Pancreas (tissue), 10 donors: Measurements from ENCODE around the gene ASB1. TPM values are rescaled to one million over a fixed set of nuclear protein-coding genes. Genes with fewer than 3 reads are reported as not detected.

Source experiments
- ATAC-seq, 4 donors: fragments of 200-7000 bp; cut with Tn5 transposase; one replicate each; pipeline versions ENCODE4 v1.8.0 to v1.9.1; 2020; ENCODE audit warnings: mild to moderate bottlenecking in 4 of 4, moderate library complexity in 4 of 4
- DNase-seq, 6 donors: peaks; one replicate each; pipeline ENCODE4 v3.0.0-alpha.2; 2020
- FAIRE-seq: peaks from 2 replicates; lab custom pipeline; 2012; peaks lifted over from hg19 to GRCh38; lab: Jason Lieb, UNC
- H3K27ac ChIP-seq, 4 donors: fragments of 200-600 bp; sonication (generic); 1 replicate in 3 of 4; 2 replicates in 1 of 4; pipeline versions ENCODE4 v1.5.0 to v1.8.0; 2020
- H3K27me3 ChIP-seq, 4 donors: fragments of 200-600 bp; one replicate each; pipeline ENCODE4 v1.8.0; 2021
- H3K36me3 ChIP-seq, 3 donors: fragments of 200-600 bp; sonication (generic) in 1 of 3; one replicate each; pipeline versions ENCODE4 v1.5.0 to v1.8.0; 2020 to 2021
- H3K4me1 ChIP-seq, 3 donors: fragments of 200-600 bp; one replicate each; pipeline ENCODE4 v1.8.0; 2021
- H3K4me3 ChIP-seq, 4 donors: fragments of 200-600 bp; sonication (generic) in 2 of 4; one replicate each; pipeline versions ENCODE4 v1.5.0 to v1.8.0; 2020 to 2021
- H3K9me3 ChIP-seq, 4 donors: fragments of 200-600 bp; one replicate each; pipeline ENCODE4 v1.8.0; 2021
- WGBS, 2 donors: extraction: QIAGEN DNeasy Blood & Tissue Kit; methylation state at CpG; one replicate each; pipeline ENCODE4 v1.1.7; 2013; 5-methylcytosine and 5-hydroxymethylcytosine counted together
- intact Hi-C, 3 donors: fragments of 100-400 bp; cut with DNase I; formaldehyde crosslinking; loops; one replicate each; pipeline versions ENCODE4 v1.11.1 to v1.14.2; 2022
- polyA plus RNA-seq, 2 donors: library from polyadenylated mRNA; stranded (reverse); fragments of 200-250 nt; gene quantifications; one replicate each; pipeline ENCODE4 v1.2.3, GENCODE V29; 2013
- total RNA-seq, 6 donors: library from RNA; stranded (reverse); fragmentation: NEBNext Ultra II Directional in 4 of 6; extraction: Animal tissue kit (Norgen Biotek cat#: 25700) in 4 of 6; gene quantifications; one replicate each; pipeline versions ENCODE4 v1.2.1 to v1.2.4, GENCODE V29; 2021 to 2023
- TF ChIP-seq, protein P1 (sequence below), 4 donors: fragments of 200-600 bp; sonication (generic) in 3 of 4; IDR thresholded peaks; one replicate each; pipeline versions ENCODE4 v1.5.0 to v1.8.0; 2021; ENCODE audit warnings: antibody characterized with exemption in 4 of 4
- donor health status: healthy with polysubstance abuse.
- donor health status: DM: no; HTN: no; CAD: no; lungs with moderate emphysema.
- donor health status: DM: no; HTN: no; CAD: no.
- donor health status: control.
- donor health status: control.
- donor health status: Bipolar disorder and iron deficiency.
- donor health status: DM: yes; HTN: yes; CAD: no.
- donor health status: DM: no; HTN: no; CAD: no.
- donor health status: DM: no; HTN: no; CAD: no.
- donor health status: DM: yes; HTN: yes; CAD: no.

Gene ASB1
- total and polyA plus RNA-seq, 8 donors: 11.3 to 25.1 (median 13.8) TPM

DNA sequence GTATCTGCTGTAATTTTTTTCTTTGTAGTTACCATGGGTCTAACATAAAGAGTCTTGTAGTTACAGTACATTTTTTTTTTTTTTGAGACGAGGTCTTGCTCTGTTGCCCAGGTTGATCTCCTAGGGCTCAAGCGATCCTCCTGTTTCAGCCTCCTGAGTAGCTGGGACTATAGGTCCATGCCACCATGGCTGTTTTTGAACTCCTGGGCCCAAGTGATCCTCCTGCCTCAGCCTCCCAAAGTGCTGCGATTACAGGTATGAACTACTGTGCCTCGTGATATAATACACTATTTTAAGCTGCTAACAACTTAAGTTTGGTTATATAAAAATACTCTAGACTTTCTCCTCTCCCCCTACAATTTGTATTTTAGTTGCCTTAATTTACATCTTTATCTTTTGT, 46.3 kb downstream of the ASB1 start:
- H3K27me3 ChIP-seq: no peaks in the 10 kb centered on the region
- FAIRE-seq: no peak
- H3K27ac ChIP-seq: no peak overlapping the region
- 93 to 95% methylated on average over 4 of the region's 4 CpGs for WGBS, 2 donors
- intact Hi-C loops: no loop called here
- no peak overlapping the region for H3K4me3 ChIP-seq
- H3K9me3 ChIP-seq: no peaks in the 10 kb centered on the region
- ATAC-seq: no peak
- TF ChIP-seq, protein P1, sequence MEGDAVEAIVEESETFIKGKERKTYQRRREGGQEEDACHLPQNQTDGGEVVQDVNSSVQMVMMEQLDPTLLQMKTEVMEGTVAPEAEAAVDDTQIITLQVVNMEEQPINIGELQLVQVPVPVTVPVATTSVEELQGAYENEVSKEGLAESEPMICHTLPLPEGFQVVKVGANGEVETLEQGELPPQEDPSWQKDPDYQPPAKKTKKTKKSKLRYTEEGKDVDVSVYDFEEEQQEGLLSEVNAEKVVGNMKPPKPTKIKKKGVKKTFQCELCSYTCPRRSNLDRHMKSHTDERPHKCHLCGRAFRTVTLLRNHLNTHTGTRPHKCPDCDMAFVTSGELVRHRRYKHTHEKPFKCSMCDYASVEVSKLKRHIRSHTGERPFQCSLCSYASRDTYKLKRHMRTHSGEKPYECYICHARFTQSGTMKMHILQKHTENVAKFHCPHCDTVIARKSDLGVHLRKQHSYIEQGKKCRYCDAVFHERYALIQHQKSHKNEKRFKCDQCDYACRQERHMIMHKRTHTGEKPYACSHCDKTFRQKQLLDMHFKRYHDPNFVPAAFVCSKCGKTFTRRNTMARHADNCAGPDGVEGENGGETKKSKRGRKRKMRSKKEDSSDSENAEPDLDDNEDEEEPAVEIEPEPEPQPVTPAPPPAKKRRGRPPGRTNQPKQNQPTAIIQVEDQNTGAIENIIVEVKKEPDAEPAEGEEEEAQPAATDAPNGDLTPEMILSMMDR (IDR thresholded peaks at IDR 0.05): no peak
- DNase-seq: no peak
- no peaks in the 10 kb centered on the region for H3K4me1 ChIP-seq
- H3K36me3 ChIP-seq: no peaks in the 10 kb centered on the region

DNA sequence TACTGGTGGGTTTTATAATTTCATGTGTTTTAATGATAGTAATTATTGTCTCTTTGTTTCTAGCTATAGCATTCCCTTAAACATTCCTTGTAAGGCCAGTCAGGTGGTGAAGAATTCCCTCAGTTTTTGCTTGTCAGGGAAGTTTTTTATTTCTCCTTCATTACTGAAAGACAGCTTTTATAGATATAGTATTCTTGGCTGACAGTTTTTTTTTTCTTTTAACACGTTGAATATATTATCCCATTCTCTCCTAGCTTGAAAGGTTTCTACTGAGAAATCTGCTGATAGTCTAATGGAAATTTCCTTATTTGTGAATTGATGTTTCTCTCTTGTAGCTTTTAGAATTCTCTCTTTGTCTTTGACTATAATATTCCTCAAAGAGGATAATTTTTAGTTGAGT, 46.8 kb downstream of the ASB1 start:
- H3K27ac ChIP-seq: no peak overlapping the region
- intact Hi-C loops: no loop called here
- DNase-seq (no peak), ATAC-seq (no peak), FAIRE-seq (no peak)
- no peaks in the 10 kb centered on the region for H3K9me3 ChIP-seq
- no peaks in the 10 kb centered on the region for H3K36me3 ChIP-seq
- 71 to 79% methylated on average over 1 of the region's 1 CpG for WGBS, 2 donors
- no peak overlapping the region for H3K4me3 ChIP-seq
- no peaks in the 10 kb centered on the region for H3K4me1 ChIP-seq
- no peaks in the 10 kb centered on the region for H3K27me3 ChIP-seq
- TF ChIP-seq, protein P1 (IDR thresholded peaks at IDR 0.05): no peak

DNA sequence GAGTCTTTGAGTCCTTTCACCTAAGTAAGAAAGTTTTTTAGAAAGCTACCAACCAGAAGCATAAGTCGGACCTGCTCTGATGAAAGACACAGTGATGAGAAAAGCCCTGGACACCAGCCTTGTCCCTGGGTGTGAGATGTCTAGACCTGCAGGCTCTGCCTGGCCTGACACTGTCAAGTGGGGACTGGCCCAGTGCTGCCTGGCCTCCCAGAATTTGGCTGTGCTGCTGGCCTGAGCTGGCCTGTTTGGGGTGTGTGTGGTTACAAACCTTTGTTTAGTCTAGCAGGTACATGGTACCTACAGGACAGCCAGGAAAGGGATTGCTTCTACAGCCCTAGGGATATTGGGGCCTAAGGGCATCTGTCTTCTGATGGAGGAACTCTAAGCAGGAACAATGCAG, 48.3 kb downstream of the ASB1 start:
- Histone ChIP-seq H3K27ac (no peak overlapping the region), H3K27me3 (no peaks in the 10 kb centered on the region), H3K9me3 (no peaks in the 10 kb centered on the region), H3K36me3 (no peaks in the 10 kb centered on the region), H3K4me3 (no peak overlapping the region), H3K4me1 (no peaks in the 10 kb centered on the region)
- DNase-seq (no peak), FAIRE-seq (no peak), ATAC-seq (no peak)
- intact Hi-C loops: no loop called here
- WGBS, 2 donors: 89 to 94% methylated on average over 1 of the region's 1 CpG
- TF ChIP-seq, protein P1 (IDR thresholded peaks at IDR 0.05): no peak

DNA sequence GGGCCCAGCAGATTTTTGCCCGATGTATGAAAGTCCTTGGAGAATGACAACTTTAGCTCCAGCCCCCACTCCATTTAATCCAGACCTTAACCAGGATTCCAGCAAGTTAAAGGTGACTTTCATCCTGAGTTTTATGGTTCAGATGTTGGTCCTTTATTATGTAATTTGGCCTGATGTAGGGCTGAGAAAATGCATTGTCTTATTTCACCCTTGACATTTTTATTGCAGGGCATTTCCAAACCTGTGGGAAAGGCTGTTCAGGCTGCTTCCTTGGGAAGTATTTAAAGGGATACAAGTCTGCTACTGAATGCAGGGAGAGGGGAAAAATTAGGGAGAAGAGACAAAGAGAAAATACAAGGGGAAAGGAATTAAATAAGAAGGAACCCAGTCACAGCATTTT, 48.8 kb downstream of the ASB1 start:
- Histone ChIP-seq H3K27ac (no peak overlapping the region), H3K36me3 (no peaks in the 10 kb centered on the region), H3K4me3 (no peak overlapping the region), H3K9me3 (no peaks in the 10 kb centered on the region), H3K4me1 (no peaks in the 10 kb centered on the region), H3K27me3 (no peaks in the 10 kb centered on the region)
- DNase-seq (no peak), FAIRE-seq (no peak), ATAC-seq (peak in 3 of 4 donors; percentile 50 to 81 (median 58))
- 36 to 54% methylated on average over 1 of the region's 1 CpG for WGBS, 2 donors
- TF ChIP-seq, protein P1 (IDR thresholded peaks at IDR 0.05): no peak
- intact Hi-C loops: no loop called here

DNA sequence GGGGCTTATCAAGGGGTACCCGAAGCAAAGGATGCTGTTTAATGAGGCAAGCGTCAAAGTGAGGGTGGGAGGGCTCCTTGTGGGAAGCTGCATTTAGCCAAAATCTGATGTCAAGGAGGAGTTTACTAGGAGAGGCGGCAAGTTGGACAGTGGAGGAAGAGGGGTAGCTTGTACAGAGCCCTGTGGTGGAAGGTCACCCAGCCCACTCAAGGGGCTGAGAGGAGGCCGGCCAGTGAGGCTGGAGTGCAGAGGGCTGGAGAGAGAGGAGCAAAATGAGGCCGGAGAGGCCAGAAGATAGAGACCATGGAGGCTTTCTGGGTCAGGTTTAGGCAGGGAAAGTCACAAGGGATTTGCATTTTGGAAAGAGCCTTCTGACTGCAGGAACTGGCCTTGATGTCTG, 49.5 kb downstream of the ASB1 start:
- FAIRE-seq (no peak), ATAC-seq (no peak), DNase-seq (no peak)
- Histone ChIP-seq H3K27me3 (no peaks in the 10 kb centered on the region), H3K9me3 (no peaks in the 10 kb centered on the region), H3K4me3 (no peak overlapping the region), H3K27ac (no peak overlapping the region), H3K4me1 (no peaks in the 10 kb centered on the region), H3K36me3 (no peaks in the 10 kb centered on the region)
- intact Hi-C loops: no loop called here
- TF ChIP-seq, protein P1 (IDR thresholded peaks at IDR 0.05): no peak
- WGBS, 2 donors: 83% methylated on average over 5 of the region's 5 CpGs
